Spinal cord (tissue), 10 donors: ENCODE data around the gene MICALL2. TPM values are rescaled to one million over a fixed set of nuclear protein-coding genes. Genes with fewer than 3 reads are reported as not detected.
"Not testable (repeated sequence)": the region's sequence is repeated elsewhere in the genome, so short reads cannot be mapped to it uniquely, and the experiment has no call there.

Experiments used
- DNase-seq, 6 donors: peaks; one replicate each; pipeline versions ENCODE4 v3.0.0 to v3.0.0-alpha.2; 2013 to 2015; ENCODE audit warnings: low spot score in 6 of 6, low read depth in 4 of 6
- H3K27ac ChIP-seq: one replicate; pipeline ENCODE4 v1.5.1; 2013; ENCODE audit warnings: low read depth, low read length, control low read depth
- H3K27me3 ChIP-seq: one replicate; pipeline ENCODE4 v1.6.1; 2013; ENCODE audit warnings: low read length; ENCODE audit not compliant: control insufficient read depth, insufficient read depth
- H3K36me3 ChIP-seq: one replicate; pipeline ENCODE4 v1.6.1; 2013; ENCODE audit warnings: low read length; ENCODE audit not compliant: control insufficient read depth, insufficient read depth
- H3K4me1 ChIP-seq: one replicate; pipeline ENCODE4 v1.6.1; 2013; ENCODE audit warnings: low read length; ENCODE audit not compliant: control insufficient read depth, insufficient read depth
- H3K4me3 ChIP-seq: one replicate; pipeline ENCODE4 v1.5.1; 2013; ENCODE audit warnings: low read depth, low read length, control low read depth
- H3K9me3 ChIP-seq: one replicate; pipeline ENCODE4 v1.6.1; 2013; ENCODE audit warnings: low read length; ENCODE audit not compliant: control insufficient read depth, insufficient read depth
- WGBS: methylation state at CpG from one replicate; pipeline ENCODE4 v1.1.5; 2013; ENCODE audit warnings: missing lambda C conversion rate; ENCODE audit not compliant: insufficient coverage; 5-methylcytosine and 5-hydroxymethylcytosine counted together
- polyA plus RNA-seq, 2 donors: library from polyadenylated mRNA; unstranded; fragments of 120-200 nt; gene quantifications; one replicate each; pipeline ENCODE4 v1.2.1, GENCODE V29; 2013; ENCODE audit not compliant: insufficient read length in 2 of 2
- total RNA-seq, 2 donors: library from RNA; depleted of rRNA in 1 of 2; stranded (reverse); fragments of 120-200 nt in 1 of 2; fragments of >200 nt in 1 of 2; gene quantifications; one replicate each; pipeline versions ENCODE4 v1.2.3 to v1.2.4, GENCODE V29; 2013 to 2014
- donor health status: healthy.

The MICALL2 gene
- total and polyA plus RNA-seq, 4 donors, result 13.1 to 34.7 (median 20.6) TPM

DNA sequence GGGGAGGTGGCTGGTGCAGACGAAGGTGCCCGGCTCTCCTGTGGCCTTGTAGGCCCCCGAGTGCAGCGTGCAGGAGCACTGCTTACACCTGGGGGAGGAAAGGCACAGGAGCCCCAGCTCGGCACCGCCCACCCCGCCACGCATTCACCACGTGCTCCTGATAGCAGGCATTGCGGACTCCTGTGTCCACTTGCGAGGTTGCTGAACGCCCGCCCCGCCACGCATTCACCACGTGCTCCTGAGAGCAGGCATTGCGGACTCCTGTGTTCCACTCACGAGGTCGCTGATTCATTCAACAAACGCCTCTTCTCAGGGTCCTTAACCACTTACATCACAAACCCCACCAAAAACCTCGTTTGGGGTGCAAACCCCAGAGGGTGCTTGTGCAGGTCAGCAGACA is 13.9 kb downstream of the MICALL2 start:
- H3K4me1 ChIP-seq, result peaks cover 31% of the 10 kb centered on the region
- H3K36me3 ChIP-seq, result peaks cover 81% of the 10 kb centered on the region
- 90% methylated on average over 21 of the region's 21 CpGs for WGBS
- H3K27me3 ChIP-seq, result no peaks in the 10 kb centered on the region
- H3K9me3 ChIP-seq, result no peaks in the 10 kb centered on the region
- no peak overlapping the region for H3K27ac ChIP-seq
- no peak overlapping the region for H3K4me3 ChIP-seq
- DNase-seq, result no peak

DNA sequence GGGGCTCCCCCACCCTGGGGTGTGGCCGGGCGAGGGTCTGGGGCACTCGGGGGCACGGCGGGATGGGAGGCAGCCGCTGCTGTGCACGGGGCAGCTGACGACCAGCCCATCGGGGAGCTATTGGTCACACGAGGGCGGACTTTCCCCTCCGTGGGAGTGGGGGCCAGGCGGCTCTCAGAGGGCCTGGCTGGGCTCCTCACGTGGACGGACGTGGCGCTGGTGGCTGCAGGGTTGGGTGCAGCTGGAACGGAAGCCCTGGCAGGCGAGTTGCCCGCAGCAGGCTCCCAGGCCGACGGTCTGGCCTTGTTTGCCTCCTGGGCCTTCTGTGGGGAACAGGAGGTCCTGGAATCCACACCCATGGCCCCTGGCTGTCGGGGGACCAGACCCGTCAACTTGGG is 14.3 kb downstream of the MICALL2 start:
- Histone ChIP-seq H3K4me3 (no peak overlapping the region), H3K36me3 (peaks cover 81% of the 10 kb centered on the region), H3K27ac (no peak overlapping the region), H3K27me3 (no peaks in the 10 kb centered on the region), H3K4me1 (peaks cover 27% of the 10 kb centered on the region), H3K9me3 (no peaks in the 10 kb centered on the region)
- no peak for DNase-seq
- 85% methylated on average over 24 of the region's 24 CpGs for WGBS

DNA sequence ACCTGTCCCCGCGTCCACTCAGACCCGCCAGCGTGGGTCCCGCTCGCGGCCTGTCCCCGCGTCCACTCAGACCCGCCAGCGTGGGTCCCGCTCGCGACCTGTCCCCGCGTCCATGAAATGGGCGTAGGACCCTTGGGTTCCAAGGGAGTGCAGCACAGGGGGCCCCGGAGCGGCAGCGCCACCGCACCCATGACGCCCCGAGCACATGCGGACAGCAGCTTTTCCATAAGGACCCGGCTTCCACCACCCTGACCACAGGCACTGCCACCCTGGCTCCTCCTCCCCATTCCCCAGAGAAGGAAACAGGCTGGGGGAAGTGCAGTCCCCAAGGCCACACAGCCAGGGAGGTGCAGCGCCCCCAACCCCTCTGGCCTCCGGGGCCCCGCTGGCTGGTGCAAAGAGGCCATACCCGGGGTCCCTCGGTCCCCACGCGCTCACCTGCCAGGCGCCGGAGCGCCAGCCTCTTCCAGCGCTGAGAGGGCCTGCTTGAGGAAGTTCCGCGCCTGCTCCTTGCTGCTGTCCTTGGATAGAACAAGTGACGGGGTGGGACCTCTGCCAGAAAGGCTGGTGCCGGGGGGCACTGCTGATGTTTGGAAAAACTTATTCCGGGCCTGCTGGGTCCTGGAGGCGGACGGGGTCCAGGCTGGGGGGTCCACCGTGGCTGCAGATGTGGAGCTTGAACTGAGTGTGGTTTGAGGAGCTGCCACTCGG is 14.9 kb downstream of the MICALL2 start:
- peaks cover 21% of the 10 kb centered on the region for H3K4me1 ChIP-seq
- 91% methylated on average over 42 of the region's 45 CpGs for WGBS
- H3K36me3 ChIP-seq, result peaks cover 79% of the 10 kb centered on the region

DNA sequence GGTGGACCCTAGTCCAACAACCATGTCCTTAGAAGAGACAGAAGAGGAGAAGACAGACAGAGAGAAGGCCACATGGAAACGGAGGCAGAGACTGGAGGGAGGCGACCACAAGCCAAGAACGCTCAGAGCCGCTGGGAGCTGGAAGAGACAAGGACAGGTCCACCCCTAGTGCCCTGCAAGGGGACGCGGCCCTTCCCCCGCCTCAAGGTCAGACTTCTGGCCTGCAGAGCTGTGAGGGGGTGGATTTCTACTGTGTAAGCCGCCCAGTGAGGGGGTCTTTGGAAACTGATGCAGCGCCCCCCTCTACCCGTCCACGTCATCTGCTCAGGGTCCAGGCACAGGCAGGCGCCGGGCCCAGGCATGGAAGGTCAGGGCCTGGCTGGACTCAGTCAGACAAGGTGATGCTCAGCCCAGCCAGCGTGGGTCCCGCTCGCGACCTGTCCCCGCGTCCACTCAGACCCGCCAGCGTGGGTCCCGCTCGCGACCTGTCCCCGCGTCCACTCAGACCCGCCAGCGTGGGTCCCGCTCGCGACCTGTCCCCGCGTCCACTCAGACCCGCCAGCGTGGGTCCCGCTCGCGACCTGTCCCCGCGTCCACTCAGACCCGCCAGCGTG is 15.6 kb downstream of the MICALL2 start:
- H3K4me1 ChIP-seq, result peaks cover 16% of the 10 kb centered on the region
- peaks cover 77% of the 10 kb centered on the region for H3K36me3 ChIP-seq
- not testable (repeated sequence) for H3K4me3 ChIP-seq, H3K9me3 ChIP-seq, H3K27me3 ChIP-seq, H3K27ac ChIP-seq, DNase-seq
- 94% methylated on average over 13 of the region's 42 CpGs for WGBS

More for the DNA sequence above, 14.9 kb downstream of the MICALL2 start:
- Histone ChIP-seq H3K4me3 (no peak overlapping the region), H3K27ac (no peak overlapping the region), H3K27me3 (no peaks in the 10 kb centered on the region), H3K9me3 (no peaks in the 10 kb centered on the region)
- DNase-seq, result no peak

DNA sequence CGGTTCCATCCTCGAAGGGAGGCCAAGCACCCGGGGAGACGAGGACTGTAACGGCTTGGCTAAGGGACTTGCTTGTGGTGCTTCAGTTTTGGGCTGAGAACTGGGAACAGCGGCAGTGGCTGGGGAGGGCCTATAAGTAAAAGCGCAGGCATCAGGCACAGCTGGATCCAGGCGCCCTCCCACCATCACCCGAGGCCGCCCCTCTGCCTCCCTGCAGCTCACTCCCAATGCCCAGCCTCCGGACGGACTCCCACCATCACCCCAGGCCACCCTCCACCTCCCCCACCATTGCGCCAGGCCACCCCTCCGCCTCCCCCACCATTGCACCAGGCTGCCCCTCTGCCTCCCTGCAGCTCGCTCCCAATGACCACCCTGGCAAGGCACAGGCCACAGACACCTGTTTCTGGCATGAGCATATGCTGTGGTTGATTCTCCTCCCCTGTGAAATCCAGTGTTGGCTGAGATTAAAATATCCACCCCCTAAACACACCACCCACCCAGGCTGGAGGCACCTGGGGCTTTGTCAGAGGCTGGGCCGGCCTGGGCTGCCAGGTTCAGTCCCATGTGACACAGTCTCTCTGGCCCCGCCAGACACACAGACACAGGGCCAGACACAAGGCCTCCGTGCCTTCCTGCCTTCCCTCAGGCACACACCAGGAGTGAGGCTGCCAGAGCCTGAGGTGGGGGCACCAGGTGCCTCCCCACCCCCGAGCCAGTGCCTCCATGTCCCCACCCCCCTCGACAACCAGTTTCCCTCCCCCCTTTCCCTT is 16.7 kb downstream of the MICALL2 start:
- 92% methylated on average over 18 of the region's 20 CpGs for WGBS
- Histone ChIP-seq H3K36me3 (peaks cover 79% of the 10 kb centered on the region), H3K27ac (no peak overlapping the region), H3K27me3 (no peaks in the 10 kb centered on the region), H3K4me3 (no peak overlapping the region), H3K4me1 (peaks cover 8% of the 10 kb centered on the region), H3K9me3 (no peaks in the 10 kb centered on the region)
- DNase-seq, result no peak

DNA sequence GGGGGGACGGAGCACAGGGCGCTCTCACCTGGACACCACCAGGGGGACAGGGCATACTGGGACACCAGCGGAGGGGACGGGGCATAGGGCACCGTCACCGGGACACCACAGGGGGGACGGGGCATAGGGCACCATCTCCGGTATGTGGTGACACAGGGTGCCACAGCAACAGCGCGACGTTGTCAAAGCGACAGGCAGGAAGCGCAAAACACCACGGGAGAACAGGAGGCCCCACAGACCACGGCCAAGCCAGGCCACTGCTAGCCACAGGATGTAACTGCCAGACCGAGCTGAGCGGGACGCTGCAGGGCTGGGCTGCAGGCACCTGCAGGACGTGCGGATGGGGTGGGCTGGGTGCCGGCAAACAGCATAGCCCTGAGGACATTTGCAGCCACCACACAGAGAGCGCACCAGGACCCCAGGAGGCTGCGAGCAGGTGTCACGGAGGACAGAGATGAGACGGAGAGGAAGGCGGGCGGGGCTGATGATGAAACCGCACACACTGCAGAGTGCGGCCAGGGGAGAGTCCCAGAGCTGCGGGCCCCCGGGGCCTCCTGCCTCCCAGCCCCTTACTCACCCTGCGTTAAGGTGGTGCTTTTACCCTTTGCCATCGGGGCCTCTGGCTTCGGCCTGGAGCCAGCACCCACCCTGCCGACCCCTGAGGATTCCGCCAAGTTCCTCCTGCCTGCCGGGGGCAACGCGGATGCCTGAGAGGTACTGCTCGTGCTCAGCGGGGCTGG is 17.5 kb downstream of the MICALL2 start:
- Histone ChIP-seq H3K27ac (no peak overlapping the region), H3K36me3 (peaks cover 79% of the 10 kb centered on the region), H3K9me3 (no peaks in the 10 kb centered on the region), H3K27me3 (no peaks in the 10 kb centered on the region), H3K4me1 (peaks cover 3% of the 10 kb centered on the region), H3K4me3 (no peak overlapping the region)
- 87% methylated on average over 39 of the region's 41 CpGs for WGBS
- no peak for DNase-seq

DNA sequence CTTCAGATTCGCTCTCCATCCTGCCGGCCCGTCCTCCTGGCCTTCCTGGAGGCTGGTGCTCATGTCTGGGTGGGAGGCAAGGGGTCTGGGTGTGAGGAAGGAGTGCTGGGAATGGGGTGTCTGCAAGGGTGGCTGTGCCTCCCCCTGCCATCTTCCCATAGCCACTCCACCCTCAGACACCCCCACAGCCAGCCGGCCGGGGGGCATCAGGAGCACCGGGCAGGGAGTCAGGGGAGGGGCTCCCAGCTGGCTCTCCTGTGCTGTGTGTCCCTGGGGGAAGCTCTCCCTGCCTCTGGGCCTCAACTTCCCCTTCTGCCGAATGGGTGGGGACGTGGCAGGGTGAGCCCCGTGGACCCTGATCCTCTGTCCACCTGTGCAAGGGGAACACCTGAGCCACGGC is 18.6 kb downstream of the MICALL2 start:
- H3K27ac ChIP-seq, result no peak overlapping the region
- H3K9me3 ChIP-seq, result no peaks in the 10 kb centered on the region
- no peaks in the 10 kb centered on the region for H3K27me3 ChIP-seq
- no peak for DNase-seq
- H3K36me3 ChIP-seq, result peaks cover 82% of the 10 kb centered on the region
- WGBS, result 91% methylated on average over 7 of the region's 10 CpGs
- no peaks in the 10 kb centered on the region for H3K4me1 ChIP-seq
- no peak overlapping the region for H3K4me3 ChIP-seq

DNA sequence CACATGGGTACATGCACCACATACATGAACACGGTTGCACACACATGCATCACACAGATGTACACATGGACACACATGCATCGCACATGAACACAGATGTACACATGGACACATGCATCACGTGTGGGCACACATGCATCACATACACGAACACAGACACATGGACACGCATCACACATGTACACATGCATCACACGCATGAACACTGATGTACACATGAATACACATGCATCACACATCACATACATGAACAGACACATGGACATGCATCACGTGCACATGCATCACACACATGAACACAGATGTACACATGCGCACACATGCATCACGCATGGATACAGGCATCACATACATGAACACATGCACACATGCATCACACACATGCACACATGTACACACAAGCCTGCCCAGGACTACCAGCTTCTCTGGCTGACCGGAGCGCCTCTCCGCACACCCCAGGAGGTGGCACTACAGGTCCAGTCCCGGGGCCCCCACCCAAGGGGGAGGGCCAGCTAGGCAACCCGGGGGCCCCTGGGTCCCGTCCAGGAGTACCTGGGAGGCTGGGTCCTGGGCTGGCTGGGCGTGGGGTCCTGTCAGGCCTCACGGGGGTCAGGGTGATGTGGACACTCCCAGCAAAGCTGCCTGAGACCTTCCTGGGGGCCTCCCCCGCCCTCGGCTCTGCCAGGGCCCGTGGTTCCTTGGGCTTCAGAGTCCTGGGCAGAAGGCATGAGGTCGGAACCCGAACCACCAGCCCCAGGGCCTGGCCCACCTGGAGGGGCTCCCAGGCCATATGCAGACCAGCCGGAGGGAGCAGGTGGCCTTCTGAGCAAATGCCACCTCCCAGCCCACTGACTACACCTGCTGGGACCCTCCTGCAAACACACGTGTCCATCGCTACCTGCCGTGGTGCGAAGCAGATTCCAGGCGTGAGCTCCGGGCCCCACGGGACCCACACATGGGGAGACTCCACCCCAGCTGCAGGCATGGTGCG is 19.6 kb downstream of the MICALL2 start:
- 94% methylated on average over 31 of the region's 31 CpGs for whole genome bisulfite sequencing
- H3K9me3 ChIP-seq, result no peaks in the 10 kb centered on the region
- peaks cover 80% of the 10 kb centered on the region for H3K36me3 ChIP-seq
- no peak overlapping the region for H3K27ac ChIP-seq
- H3K27me3 ChIP-seq, result no peaks in the 10 kb centered on the region
- DNase-seq, result no peak
- H3K4me3 ChIP-seq, result no peak overlapping the region
- H3K4me1 ChIP-seq, result no peaks in the 10 kb centered on the region
